GM19240 (cell line): Measurements from ENCODE around the gene RGS6.

Source experiments
- DNase-seq: peaks from one replicate; pipeline ENCODE4 v3.0.0; 2011; ENCODE audit warnings: low spot score; ENCODE audit not compliant: insufficient read length

The RGS6 gene

GRCh38 chr14:72573725-72574417, 641.6 kb downstream of the RGS6 start:
- no peak for DNase-seq

GRCh38 chr14:72574715-72575114, 642.5 kb downstream of the RGS6 start:
- no peak for DNase-seq

- DNase-seq = no peak
Measured at GRCh38 chr14:72576258-72576657, 644.0 kb downstream of the RGS6 start.

- DNase-seq = no peak
Measured at GRCh38 chr14:72577521-72577920, 645.3 kb downstream of the RGS6 start.

GRCh38 chr14:72578514-72578913, 646.3 kb downstream of the RGS6 start:
- DNase-seq = no peak

DNA sequence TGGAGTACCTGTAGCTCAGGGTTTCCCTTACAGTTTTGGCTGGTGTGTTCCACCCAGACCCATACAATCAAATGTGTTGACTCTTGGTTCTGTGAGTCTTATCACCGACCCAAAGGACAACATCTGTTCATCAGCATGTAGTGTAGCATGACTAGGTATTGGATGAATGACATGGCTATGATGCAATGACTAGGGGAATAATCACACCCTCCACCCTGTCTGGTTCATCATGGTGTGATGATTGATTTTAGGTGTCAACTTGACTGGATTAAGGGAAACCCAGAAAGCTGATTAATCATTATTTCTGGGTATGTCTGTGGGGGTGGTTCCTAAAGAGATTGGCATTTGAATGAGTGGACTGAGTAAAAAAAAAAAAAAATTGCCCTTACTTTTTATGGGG, 650.4 kb downstream of the RGS6 start:
- no peak for DNase-seq

DNA sequence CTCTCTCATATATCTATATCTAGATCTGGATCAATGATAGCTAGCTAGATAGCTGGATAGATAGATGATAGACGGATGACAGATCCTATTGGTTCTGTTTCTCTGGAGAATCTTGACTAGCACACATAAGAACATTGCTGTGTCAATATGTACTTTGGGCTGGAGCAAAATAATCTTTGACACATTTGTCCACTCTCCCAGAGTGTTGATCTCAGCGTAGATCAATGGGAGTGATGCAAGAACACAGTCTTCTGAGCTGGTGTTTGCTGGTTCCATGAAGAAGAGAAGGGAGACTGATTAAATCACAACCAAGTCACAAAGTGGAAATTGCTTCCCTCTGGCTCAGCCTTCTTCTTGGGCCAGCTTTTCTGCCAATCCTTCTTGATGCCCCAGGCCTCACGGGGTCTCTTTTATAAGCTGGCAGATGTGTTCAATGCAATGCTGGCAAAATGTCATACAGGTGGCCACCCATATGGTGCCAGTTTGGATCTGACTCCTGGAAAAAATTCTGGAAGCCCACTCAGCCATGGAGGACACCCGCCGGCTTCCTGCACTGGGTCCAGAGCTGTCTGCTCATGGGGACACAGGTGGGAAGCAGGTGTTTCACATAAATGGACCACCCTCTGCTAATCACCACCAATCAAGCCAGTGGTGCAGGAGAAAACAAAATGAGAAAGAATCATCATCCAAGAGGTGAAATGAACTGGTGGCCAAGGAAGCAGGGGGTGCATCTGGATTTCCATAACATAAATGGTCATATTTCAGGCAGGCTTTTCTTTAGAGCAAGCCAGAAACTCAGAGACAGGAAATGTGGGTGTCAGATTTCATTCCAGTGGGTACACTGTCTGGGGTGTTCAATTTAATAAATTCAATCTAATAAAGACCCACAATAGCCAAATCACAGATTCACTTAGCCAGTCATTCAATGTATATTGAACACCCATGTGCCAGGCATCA, 651.4 kb downstream of the RGS6 start:
- DNase-seq = no peak

DNA sequence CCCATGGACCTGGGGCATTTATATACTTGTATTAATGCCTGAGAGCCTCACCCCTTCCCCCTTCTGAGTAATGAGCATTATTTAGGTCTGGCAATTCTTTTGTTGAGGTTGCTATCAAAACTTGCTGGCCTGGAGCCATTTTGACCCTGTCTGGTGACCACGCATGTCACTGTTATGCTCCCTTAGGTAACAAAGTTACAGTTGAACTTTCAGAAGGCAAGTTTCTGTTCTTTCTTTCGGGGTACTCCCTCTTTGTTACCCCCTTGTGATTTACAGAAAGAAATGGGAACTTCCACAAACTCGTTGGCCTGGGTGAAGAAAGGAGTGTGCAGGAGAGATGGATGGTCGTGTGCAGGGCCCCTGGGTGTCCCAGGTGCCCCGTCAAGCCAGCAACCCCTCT, 656.3 kb downstream of the RGS6 start:
- DNase-seq = no peak

GRCh38 chr14:72589652-72590051, 657.4 kb downstream of the RGS6 start:
- no peak for DNase-seq

DNA sequence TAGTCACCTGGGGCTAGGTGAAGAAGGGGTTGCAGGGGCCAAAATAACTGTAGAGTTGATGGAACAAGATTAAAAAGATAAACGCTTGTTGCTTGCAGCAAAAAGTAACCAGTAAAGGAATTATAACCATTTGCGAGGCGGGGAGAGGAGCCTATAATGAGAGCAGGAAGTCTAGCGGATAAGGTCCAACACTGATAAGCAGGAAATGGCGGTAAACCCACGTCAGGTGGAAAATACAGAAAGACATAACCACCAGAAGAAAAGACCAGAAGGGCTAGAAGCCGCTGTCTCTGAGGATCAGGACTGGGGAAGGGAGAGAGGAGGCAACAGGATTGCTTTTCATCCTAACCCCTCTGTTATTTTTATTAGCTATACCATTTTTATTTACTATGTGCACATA, 658.3 kb downstream of the RGS6 start:
- DNase-seq = no peak

DNA sequence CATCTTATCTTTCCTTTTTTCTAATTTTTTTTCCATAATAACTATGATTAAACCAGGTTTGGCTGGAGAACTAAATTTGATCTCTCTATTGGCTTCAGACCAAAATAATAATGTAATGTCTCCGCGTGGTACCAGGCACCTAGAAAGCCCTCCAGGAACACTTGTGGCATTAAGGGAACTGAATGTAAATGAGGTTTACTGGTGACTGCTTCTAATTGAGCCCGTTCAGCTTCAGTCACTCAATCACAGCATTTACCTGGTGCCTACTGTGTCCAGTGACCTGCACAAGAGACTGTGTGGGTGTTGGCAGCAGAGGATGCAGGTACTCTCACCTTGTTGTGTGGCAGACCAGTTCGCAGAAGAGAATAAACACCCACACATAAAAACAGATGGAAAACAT, 659.2 kb downstream of the RGS6 start:
- no peak for DNase-seq

- no peak for DNase-seq
Measured at GRCh38 chr14:72594099-72594901, 662.1 kb downstream of the RGS6 start.

DNA sequence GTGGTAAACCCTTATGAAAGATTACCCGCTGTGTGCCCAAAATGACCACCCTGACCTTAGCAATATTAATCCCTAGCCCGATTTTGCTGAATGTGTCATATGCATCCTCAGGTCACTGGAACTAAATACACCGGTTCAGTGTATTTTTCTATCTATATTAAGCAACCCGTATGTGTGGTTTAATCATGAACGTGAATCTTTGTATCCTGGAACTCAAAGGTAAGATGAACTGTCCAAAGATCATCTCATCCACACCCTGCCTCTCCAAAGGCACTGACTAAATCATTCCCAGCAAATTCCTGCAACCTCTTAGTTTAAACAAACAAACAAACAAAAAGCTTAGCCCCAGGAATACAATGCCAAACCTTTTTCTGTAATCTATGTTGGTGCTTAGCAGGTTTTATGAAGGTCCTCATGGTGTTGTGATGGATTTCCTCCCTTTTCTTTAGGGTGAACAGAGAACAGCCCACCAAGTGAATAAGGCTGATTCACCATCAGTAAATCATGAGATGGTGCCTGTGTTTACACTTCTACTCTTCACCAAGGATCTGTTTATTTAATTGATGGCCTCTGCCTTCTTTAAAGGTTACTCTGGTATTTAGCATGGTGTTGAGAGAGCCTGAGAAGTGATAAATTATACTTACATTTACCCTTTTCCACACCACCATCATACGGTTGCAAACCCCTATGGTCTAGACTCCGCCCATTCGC, 663.1 kb downstream of the RGS6 start:
- DNase-seq = no peak

DNA sequence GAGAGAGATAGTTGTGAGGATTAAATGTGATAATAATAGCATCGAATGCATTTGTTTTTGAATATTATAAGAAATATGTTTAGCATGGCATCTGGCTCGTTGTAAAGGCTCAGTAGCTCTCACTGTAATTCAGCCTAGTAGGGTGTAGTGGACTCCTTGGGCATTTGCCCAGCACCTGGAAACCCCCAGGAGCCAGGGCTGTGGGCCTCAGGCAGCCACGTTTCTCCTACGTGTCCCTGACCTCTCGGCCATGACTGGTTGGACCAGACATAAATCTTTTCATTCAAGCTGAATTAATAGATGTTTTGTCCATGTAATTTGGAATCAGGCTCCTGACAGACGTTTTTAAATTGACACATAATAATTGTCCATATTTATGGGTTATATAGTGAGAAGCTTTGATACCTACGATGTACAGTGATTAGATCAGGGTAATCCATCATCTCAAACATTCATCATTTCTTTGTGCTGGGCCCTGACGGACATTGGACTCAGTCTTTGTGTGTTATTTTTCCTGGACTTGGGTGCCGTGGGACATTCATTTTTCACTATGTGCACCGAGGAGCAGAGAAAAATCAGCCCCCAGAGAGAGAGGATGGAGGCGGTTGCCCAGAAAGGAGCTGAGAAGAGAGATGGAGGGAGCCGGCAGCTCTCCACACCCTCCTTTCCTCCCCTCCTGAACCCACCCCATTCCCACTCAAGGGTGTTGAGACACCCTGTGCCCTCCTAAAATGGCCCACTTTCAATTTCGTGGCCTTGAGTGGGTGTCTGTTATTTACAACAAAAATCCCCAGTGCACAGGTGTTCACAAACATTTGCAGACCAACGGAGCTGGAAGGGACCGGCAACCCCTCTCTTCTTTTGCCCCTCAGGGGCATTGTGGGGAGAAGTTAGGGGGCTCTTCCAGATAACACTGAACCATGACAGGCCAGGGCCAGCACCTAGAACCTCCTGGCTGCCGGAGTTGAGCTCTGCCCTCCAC, 665.3 kb downstream of the RGS6 start:
- DNase-seq = no peak

GRCh38 chr14:72598306-72598705, 666.1 kb downstream of the RGS6 start:
- DNase-seq = peak; percentile 27

DNA sequence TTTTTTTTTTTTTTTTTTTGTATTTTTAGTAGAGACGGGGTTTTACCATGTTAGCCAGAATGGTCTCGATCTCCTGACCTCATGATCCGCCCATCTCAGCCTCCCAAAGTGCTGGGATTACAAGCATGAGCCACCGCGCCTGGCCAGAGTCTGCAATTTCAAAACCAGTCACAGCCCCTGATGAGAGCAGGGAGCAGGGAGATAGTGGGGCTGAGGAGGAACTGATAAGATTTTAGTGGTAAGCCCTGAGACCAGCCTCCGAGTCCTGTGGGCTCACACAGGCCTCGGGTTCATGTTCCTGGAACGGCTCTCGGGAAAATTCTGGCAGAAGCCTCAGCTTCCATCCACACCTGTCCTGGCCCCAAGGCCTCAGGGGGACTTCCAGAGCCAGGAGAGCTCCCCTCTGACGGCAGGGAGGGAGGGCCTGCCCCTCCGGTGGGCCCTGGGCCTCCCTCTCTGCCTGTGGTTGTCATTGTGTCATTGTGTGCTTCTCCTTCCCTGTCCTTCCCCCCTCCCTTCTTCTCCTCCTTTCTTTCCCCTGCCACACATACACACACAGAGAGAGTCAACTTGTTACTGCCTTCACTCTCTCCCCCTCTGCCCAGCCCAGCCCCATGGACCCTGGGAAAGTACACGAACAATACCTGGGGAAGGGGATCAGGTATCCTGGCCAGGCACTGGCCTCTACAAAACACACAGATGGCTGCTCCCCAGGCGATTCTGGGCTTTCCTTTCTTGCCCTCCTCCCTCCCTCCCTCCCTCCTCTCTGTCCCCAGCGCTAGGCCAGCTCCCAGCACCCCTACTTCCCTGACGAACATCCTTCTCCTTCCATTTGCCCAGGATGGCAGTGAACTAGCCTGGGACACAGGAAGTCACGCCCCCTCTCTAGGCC, 667.6 kb downstream of the RGS6 start:
- DNase-seq = no peak

GRCh38 chr14:72600551-72601330, 668.5 kb downstream of the RGS6 start:
- no peak for DNase-seq

GRCh38 chr14:72603639-72604038, 671.4 kb downstream of the RGS6 start:
- no peak for DNase-seq
